Activated CD4-positive, alpha-beta T cell treated with anti-CD3 and anti-CD28 coated beads for 1 hour (primary cell): ENCODE measurements around the gene LRRC8D.

Experiments
- DNase-seq: peaks from one replicate; pipeline ENCODE4 v3.0.0-alpha.2; 2020

LRRC8D gene

DNA sequence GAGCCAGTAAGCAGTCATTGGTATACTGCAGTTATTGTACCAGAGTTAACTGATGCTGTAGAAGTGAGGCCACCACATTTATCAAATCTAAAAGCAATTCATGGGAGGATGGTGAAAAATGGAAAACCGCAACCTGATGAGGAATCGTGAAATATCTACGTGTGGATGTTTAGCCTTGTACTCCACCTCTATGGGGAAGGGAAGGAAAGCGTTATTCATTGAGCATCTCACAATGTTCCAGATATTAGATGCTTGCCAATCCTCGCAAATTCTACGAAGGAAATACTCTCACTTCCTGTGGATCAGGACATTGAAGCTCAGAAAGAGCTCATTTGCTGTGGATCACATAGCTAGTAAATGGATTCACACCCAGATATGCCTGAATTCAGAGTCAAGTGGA lies 77.3 kb downstream of the LRRC8D start:
- DNase-seq: no peak

DNA sequence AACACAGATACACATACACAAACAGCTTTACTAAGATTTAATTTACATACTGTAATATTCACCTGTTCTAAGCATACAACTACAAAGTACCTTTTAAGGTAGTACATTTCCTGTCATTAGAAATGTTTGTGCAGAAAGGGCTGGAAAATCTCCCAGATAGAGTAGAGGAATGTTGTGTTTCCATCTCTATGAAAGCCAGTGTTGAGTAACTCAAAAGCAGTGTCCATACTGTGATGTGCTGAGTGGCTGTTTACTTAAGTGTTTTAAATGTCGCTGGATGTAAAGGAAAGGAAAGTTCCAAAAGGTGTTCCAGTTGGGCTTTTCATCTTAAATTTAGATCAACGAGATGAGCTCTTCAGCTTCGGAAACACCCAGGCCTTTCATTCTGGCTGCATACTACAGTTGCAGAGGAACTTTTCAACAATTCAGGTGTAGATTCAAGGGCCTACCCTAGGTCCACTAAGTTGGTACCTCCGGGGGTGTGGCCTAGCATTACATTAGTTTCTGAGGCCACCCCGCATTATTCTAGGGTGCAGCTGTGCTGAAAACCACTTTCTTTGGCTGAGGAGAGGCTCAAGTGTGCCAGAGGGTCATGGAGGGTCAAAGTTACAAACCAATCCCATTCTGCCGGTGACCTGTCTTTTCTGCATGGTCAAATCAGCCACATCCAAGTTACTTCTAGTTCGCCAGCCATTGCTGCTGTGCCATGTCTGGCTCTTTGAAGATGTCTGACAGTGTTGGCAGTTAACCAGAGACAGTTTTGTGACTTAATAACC lies 78.1 kb downstream of the LRRC8D start:
- DNase-seq: no peak

DNA sequence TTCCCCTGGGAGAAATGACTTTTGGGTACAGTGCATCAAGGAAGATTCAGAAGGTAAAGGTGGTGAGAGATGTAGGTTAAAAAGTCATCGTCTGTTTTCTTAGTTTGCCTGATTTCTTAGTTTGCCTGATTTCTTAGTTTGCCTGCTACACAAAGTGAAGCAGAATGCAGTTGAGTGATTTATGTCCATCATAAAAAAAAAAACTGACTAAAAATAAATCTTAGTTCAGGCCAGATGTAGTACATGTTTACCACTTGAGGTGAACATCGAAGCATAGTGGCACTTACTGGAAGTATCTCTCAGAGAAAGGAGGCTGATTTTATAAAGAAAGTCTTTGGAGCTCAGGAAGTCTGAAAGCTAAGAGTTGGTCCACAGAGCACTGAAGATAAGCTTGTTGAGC lies 79.5 kb downstream of the LRRC8D start:
- no peak for DNase-seq

DNA sequence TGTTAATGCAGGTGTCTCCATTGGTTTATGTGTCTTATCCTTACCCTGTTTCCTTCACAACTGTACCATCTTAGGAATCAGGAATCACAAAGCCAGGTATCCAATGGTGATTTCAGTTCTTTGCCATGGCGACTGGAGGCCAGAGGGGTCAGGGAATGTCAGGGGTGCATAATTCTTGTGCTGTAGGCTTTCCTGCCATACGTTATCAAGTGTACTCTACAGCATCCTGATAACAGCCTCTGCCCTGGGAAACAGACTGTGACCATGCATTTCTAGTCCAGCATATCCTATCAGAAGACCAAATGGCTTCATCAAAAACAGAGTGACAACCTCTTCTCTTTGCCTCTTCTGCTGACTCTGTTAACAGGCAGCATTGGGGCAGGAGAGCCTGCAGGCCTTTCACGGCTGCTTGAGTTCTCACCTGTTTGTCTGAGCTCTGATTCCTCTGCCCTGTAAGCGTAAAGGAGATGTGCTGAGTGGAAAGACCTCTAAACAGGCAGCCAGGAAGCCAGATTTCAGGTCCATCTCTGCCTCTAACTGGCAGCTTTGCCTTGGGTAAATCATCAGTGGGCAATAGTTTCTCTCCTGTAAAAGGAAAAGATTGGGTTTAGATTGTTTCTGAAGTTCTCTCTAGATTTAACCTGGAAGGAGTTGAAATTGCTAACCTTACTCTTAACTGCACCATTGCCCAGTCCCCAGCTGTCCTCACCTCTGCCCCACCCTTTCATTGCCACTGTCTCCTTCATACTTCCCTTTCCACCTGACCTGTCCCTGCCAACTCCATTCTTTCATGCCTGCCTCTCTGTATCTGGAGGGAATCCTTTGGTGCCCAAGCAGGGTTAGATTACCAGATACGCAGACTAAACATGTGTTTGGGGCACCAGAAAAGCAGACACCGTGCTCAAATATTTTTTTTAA lies 80.2 kb downstream of the LRRC8D start:
- no peak for DNase-seq

DNA sequence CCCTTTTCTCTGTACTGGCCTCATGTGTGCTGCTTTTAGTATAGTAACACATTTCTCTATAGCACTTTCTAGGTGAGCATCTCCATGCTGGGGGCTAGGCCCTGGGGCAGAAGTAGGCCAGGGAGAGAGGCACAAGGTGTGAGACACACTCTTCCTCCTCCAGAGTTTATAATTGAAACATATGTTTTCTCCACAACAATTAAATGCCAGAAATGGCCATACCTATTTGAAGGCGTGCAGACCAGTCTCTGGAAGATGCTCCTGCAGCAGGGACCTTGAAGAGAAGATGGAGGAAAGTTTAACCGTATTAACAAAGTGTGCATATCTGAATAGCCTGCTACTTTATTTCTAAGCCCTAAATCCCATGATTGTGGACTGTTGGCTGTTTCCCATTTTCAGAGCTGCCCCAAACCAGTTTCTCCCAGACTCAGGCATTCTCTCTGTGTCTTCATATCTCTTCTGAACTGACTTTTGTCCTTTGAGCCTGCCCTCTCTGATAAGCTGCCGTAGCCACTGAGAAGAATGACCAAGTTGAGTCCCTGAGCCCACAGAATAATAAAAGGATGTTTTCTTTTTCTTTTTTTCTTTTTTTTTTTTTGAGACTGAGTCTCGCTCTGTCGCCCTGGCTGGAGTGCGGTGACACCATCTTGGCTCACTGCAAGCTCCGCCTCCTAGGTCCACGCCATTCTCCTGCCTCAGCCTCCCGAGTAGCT lies 81.3 kb downstream of the LRRC8D start:
- no peak for DNase-seq

DNA sequence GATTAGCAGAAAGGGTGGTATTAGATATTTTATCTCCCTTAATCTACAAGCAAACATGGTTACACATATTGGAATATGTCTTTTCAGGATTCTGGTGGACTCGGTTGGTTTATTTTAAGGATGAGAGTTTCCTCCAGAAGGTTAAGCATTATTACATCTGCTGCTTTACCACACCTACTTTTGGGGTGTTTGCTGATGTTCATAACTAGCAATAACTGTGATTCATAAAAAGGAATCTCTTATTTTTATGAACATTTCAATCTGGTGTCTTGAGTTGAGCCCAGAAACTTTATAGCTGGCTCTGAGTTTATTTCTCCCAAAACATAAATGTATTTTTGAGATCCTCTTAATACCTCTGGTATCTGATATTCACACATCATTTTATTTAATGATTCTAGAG lies 82.7 kb downstream of the LRRC8D start:
- no peak for DNase-seq

DNA sequence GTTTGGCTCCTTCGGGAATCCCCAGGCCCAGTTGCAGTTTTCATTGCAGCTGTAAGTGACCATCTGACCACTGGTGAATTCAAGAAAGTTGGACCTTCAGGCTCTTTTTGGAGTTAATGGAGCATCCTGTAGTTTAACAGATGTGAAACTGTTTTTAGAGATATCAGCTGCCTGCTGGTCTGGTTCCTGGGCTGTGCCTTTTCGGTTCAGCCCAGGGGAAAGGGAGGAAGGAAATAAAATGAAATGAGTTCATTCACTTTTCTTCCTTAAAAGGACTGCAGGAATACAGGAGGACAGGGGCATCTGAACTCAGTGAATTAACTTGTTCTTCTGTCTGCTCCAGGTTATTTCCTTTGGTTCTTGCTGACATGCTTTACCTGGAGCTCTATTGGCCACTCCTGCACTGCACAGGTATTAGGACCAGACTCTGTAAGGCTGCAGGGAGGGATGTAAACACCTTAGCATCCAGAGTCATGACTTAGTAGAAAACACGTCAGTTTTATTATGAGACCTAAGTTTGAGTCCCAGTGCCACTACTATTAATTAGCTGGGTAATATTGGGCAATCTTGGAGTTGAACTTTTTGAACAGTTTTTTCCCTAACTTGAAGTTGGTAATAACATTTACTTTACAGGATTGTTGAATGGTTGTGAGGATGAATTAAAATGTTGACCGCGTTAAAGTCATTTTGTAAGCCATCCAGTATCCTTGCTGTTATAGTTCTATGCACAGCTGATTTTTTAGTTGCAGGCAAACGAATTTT lies 83.6 kb downstream of the LRRC8D start:
- DNase-seq: no peak

DNA sequence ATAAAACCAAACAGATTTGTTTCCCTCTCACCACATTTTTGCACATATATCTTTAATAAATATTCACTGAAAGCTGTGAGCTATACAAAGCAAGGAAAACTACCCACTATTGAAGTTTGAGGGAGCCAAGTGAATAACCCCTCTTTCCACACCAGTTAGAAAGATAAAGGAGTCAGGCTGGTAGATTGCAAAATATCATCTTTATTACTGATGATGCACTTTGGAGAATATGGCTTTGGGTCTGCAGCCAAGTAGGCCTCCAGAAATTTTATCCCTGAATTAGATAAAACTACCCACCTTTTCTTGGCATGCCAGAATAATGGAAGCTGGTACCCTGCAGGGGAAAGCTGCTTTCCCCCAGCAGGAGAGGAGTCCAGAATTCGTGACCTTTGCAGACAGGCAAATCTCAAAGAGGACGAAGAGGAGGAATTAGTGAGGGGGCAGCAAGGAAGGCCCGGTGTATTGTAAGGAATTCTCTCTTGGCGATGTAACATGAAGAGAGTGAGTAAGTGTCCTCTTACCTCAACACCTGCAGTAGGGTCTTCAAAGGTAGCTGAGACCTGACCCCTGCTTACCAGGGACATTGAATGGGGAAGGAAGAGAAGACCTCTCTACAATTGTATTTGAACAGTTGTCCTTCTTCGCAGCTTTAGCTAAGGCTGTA lies 84.7 kb downstream of the LRRC8D start:
- no peak for DNase-seq

DNA sequence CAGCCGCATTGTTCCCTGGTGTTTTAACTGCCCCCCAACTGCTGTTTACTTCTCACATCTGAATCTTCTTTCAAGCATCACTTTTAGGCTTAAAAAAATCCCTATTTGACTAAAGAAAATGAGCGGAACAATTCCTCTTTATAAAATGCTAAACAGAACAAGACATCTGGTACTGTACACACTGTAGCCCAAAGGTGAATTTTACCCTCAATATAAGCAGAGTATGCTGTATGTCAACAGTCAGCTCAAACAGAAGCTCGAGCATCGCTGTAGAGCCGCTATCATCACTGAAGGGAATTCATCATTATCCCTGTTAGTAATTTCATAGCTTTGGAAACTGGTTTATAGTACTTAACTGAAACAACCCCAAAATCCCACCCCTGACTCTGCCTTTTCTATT lies 85.3 kb downstream of the LRRC8D start:
- DNase-seq: no peak

DNA sequence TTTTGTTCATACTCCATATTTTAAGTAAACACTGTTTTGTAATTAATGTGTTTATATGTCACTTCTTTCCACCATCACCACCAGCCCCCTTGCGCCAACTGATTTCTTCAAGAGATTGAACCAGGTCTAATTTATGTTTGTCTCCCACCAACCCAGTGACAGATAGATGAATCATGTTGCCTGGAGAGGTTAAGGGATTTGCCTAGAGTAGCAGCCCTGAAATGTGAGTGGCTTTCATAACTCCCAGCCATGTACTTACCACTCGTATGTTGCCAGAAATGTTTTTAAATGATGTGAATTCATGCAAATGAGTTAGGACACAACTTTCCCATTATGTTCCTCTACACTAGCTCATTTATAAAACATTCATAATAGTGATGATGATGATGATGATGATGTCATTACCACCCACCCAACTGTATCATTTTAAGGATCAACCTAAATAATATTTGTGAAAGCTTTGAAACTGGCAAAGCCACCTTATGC lies 86.9 kb downstream of the LRRC8D start:
- no peak for DNase-seq

DNA sequence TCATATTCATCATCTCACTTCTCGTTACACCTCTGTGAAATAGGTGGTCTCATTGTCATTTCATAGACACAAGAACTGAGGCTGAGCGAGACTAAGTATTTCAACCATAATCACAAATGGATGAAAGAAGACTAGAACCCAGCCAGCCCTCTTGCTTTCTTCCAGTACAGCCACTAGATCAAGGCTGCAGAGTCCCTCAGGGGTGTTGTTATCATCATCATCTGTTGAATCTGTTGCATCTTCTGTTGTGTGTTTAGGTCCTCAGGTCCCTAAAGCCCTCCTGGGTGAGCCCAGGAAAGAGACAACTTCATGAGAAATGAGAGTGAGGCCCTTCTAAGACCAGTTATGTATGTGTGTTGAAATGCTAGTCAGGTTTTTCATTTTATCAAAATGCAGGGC lies 87.4 kb downstream of the LRRC8D start:
- no peak for DNase-seq

DNA sequence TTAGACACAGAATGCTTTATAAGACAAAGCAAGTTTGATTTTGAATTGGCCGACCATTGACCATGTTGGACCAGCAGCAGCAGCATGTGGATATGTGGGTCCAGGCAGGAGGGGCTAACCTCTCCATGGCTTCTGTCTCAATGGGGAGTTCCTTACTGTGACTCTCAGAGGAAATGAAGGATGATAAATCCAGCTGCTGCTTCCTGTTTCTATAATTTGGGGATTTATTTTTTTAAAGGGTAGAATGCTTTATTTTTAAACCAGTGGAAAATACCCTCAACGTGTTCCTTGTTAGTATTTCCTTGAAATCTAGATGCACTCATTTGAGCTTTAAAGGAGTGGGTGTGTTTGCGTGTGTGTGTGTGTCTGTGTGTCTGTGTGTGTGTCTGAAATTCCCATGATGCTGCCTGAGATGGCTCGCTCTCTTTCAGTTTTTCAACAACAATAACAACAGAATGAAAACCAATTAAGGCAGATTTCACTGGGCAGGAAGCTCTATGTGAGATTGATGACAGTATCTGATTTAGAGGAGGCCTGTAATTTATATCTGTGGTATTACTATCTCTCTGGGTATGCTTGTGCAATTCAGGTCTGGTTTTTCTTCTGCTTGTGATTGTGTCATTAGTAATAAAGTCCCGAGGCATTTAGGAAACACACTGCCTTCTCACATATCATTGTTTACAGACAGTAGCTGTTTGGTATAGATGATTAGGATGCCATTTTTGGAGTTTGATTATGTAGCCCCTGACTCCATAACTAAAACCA lies 88.0 kb downstream of the LRRC8D start:
- DNase-seq: no peak

DNA sequence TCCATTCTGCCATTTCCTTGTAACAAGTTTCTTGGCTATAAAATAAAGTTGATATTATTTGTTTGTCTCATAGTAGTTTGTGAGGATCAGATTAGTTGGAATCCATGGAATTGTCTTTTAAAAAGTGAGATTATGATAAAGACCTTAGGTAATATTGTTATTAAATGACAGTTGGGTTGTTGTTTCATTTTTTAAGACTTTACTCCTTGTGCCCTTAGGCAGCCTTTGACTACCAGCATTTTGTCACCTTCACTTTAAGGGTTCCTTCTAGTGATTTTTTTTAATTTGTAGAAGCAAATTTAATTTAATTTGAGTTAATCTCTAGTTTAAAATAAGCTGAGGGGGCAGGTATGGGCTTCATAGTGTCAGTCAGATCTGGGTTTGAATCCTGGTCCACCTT lies 89.4 kb downstream of the LRRC8D start:
- no peak for DNase-seq

DNA sequence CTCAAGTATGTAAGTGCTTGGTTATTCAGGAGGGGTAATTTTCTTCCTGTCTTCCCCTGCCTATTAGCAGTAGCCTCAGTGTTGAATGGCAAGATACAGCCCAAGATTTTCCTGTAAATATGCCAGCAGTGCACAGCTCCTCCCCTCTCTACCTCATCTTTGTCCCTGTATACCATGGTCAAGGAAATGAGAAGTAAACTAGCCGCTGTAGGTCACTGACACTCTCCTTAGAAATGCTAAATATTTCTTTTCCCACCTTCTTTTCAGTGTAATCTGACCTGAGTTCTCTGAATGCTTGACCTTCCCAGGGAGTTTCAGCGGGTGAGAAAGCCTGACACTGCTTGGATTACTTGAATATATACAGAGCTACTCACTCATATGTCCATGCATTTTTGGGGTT lies 89.9 kb downstream of the LRRC8D start:
- no peak for DNase-seq

DNA sequence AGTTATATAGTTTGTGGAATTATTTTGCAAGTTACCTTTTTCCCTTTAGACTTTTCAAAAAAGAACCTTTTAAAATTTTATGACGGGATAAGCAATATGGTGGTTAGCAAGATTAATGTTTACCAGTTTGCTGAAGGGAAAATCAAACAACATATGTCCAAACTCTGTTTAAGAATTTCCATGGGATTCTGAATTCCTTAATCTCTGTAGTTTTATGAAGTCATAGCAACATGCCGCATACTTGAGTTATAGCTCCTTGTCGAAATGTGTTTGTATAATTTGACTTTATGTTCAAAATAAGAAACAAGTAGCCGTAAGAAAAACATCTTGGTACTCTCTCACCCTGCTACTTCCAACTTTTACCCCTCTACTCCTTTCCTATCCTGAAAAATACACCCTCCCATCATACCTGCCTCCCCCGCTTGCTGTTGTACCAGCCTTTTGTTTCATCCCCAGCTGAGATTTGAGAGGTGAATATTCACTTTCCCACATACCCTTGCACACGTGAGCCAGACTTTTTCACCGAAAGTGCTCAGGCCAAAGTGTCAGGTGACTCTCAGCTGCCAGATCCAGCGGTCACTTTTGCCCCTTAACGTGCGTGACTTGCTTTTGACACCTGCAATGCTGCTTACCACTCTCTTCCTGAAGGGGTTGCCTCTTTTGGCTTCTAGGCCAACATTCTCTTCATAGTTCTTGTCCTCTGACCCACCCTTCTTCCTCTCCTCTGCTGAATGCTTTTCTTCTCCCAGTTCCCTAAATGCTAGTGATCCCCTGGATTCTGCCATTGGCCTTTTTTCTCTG lies 90.6 kb downstream of the LRRC8D start:
- DNase-seq: no peak

DNA sequence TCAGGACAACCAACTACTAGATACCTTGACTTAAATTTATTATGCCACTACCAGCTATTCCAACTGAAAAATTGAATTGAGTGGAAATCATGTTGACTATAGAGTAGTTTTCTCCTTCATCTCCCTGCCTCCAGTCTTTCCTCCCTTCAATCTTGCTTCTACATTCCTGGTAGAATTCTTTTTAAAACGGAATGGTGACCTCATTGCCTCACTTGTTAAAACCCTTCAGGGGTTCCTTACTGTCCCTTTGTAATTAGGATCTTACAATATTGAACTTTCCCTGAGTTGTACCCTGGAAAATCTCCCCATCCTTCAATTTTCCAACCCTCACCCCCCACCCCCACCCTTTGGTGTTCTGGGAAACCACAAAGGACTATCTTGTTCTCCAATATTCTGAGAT lies 91.2 kb downstream of the LRRC8D start:
- no peak for DNase-seq

DNA sequence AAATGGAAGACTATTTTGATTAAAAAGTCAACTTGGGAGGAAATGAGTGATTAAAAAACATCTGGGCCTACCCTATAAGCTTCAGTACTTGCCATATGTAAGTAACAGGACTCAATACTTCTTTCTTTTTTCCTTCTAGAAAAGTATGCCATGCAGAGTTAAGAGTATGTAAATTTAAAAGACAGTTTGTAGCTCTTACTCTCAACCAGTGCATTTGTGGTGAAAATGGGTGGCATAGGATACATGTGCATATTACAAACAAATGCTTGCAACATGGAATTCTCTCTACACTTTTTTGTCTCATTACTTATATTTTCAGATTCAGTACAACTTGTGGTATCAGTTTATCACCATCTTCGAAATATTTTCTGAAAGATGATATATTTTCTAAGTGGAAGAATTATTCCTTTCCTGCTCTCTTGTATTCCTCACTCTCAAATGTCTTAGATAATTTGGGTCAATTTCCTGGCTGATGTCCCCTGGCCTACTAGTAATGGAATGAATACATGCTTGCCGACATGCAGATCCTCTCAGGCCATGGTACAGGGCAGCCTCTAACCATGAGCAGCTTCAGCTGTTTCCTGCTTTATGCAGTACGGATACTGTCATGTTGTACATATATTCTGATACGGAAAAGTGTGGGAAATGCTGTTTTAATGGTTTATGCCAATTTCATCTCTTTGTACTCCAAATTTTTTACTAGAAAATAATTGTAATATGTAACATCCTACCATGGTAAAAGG lies 92.7 kb downstream of the LRRC8D start:
- no peak for DNase-seq

DNA sequence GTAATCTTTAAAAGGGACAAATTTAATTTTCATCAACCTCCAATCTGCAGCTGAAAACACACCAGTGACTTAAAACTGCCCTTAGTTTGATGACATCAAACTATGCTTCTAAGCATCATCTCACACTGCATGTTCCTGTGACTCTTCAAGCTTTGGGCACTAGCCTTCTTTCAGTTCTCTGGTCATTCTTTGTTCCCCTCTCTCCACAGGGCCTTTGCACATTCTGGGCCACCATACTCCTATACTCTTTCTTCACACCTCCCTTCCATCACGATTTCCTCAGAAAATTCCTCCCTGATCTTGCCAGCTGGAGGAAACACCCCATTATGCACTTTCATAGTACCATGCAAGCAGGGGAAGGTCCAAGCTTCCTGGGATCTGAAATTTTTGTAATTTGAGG lies 96.5 kb downstream of the LRRC8D start:
- DNase-seq: no peak

DNA sequence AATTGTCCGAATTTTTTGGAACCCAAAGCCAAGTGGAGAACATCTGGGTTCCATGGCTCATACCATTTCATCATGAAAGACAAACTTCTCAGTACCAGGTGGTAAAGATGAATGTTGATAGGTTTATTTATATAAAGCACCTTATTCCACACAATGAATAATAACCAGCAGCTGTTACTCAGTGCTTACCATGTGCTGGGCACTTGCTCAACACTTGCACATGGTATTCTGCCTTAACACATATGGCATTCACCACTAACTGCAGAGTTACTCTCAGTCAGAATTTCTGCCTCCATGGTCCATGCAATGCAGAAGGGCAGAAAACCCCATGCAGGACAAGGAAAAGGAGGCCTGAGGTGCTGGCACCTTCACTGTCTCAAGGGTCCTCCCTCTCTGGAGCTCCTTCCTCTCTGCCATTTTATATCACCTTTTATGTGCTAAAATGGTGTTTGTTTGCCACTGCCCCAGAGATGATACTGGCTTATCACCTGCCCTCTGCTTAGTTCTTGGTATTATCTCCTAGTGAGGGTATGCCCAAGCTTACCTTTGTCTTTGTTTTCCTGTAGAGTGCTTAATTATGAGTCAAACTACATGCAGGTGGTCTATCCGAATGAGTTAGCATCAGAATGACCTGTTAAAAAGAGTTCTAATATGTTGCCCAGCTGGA lies 97.4 kb downstream of the LRRC8D start:
- DNase-seq: no peak
